K562 (cell line): Measurements from ENCODE around the gene AIFM3. TPM values are rescaled to one million over a fixed set of nuclear protein-coding genes. Genes with fewer than 3 reads are reported as not detected.

ENCODE experiments used
- CAMTA2 ChIP-seq: fragments of 250-450 bp; sonication (Bioruptor Pico); conservative IDR thresholded peaks from 2 replicates; pipeline ENCODE4 v1.5.1; 2022
- CREB5 ChIP-seq: fragments of 250-450 bp; sonication (Bioruptor Pico); IDR thresholded peaks from 2 replicates; pipeline ENCODE4 v1.5.0; 2020; ENCODE audit warnings: mild to moderate bottlenecking
- E2F4 ChIP-seq: sonication (generic); formaldehyde crosslinking; IDR thresholded peaks from 2 replicates; pipeline ENCODE4 v1.8.0; 2022; ENCODE audit warnings: mild to moderate bottlenecking, low read depth, missing genetic modification reagents
- ESRRB ChIP-seq: fragments of 250-450 bp; sonication (Bioruptor Pico); IDR thresholded peaks from 2 replicates; pipeline ENCODE4 v1.5.0; 2020; ENCODE audit warnings: mild to moderate bottlenecking, moderate library complexity, borderline replicate concordance
- ETS2 ChIP-seq: IDR thresholded peaks from 2 replicates; pipeline ENCODE4 v1.6.1; 2016; ENCODE audit warnings: borderline replicate concordance, missing genetic modification characterization, mild to moderate bottlenecking, moderate library complexity, missing compliant biosample characterization; ENCODE audit not compliant: poor library complexity, severe bottlenecking
- HDAC2 ChIP-seq: fragments of 450-650 bp; IDR thresholded peaks from 2 replicates; pipeline ENCODE4 v1.6.1; 2016; ENCODE audit warnings: mild to moderate bottlenecking
- HES1 ChIP-seq: fragments of 450-650 bp; IDR thresholded peaks from 2 replicates; pipeline ENCODE4 v1.6.1; 2016; ENCODE audit warnings: low read depth, mild to moderate bottlenecking, moderate library complexity
- KDM2B ChIP-seq: fragments of 250-450 bp; sonication (Bioruptor Pico); IDR thresholded peaks from 2 replicates; pipeline ENCODE4 v1.8.0; 2021; ENCODE audit warnings: mild to moderate bottlenecking, moderate library complexity
- NCOA1 ChIP-seq: fragments of 450-650 bp; IDR thresholded peaks from 2 replicates; pipeline ENCODE4 v1.6.1; 2016; ENCODE audit warnings: low read depth
- PHTF2 ChIP-seq: fragments of 250-450 bp; sonication (Bioruptor Pico); IDR thresholded peaks from 2 replicates; pipeline ENCODE4 v1.5.0; 2021; ENCODE audit warnings: mild to moderate bottlenecking
- POLR2G ChIP-seq: fragments of 200-400 bp; formaldehyde crosslinking; IDR thresholded peaks from 2 replicates; pipeline ENCODE4 v1.6.1; 2017; ENCODE audit warnings: low read depth, mild to moderate bottlenecking, antibody characterized with exemption, low read length, moderate library complexity
- PRDM10 ChIP-seq: fragments of 450-650 bp; IDR thresholded peaks from 2 replicates; pipeline ENCODE4 v1.6.1; 2018; ENCODE audit not compliant: partially characterized antibody
- SAFB ChIP-seq: fragments of 200-400 bp; formaldehyde crosslinking; IDR thresholded peaks from 2 replicates; pipeline ENCODE4 v1.6.1; 2017; ENCODE audit warnings: low read depth, low read length, borderline replicate concordance
- SNIP1 ChIP-seq: fragments of 450-650 bp; IDR thresholded peaks from 2 replicates; pipeline ENCODE4 v1.7.1; 2017; ENCODE audit warnings: low read depth, mild to moderate bottlenecking
- STAT5A ChIP-seq: IDR thresholded peaks from 2 replicates; pipeline ENCODE4 v1.6.1; 2012; ENCODE audit warnings: low read length, inconsistent platforms, borderline replicate concordance
- TCF7L2 ChIP-seq: fragments of 150-350 bp; IDR thresholded peaks from 2 replicates; pipeline ENCODE4 v1.6.1; 2016; ENCODE audit warnings: low read depth, mild to moderate bottlenecking, low read length, moderate library complexity
- ZNF140 ChIP-seq: fragments of 250-450 bp; sonication (Bioruptor Pico); IDR thresholded peaks from 2 replicates; pipeline ENCODE4 v1.8.0; 2021; ENCODE audit warnings: moderate library complexity, mild to moderate bottlenecking, inconsistent platforms
- ZNF146 ChIP-seq: IDR thresholded peaks from one replicate; pipeline ENCODE4 v1.6.1; 2018; ENCODE audit warnings: missing compliant biosample characterization; ENCODE audit not compliant: unreplicated experiment
- ZNF212 ChIP-seq: fragments of 450-650 bp; formaldehyde crosslinking; IDR thresholded peaks from 2 replicates; pipeline ENCODE4 v1.4.0; 2020; ENCODE audit warnings: mild to moderate bottlenecking
- ZNF766 ChIP-seq: fragments of 200-800 bp; sonication (Bioruptor generic); conservative IDR thresholded peaks from 2 replicates; pipeline ENCODE4 v1.6.1; 2016; ENCODE audit warnings: missing genetic modification characterization, missing compliant biosample characterization
- polyA plus RNA-seq, 8 experiments: library from polyadenylated mRNA; depleted of rRNA in 4 of 8; stranded (reverse) in 5 of 8; unstranded in 3 of 8; fragments of >200 nt; fragmentation: Nextera tagmentation in 2 of 8; fragmentation: Illumina TruSeq in 1 of 8; extraction: Ambion mirVana in 2 of 8; extraction: Trizol in 1 of 8; gene quantifications; 2 replicates each; pipeline versions ENCODE4 v1.2.1 to v1.2.3, GENCODE V29; 2011 to 2014; ENCODE audit warnings: inconsistent platforms in 1 of 8, missing spikeins in 1 of 8
- total RNA-seq, 7 experiments: library from RNA; depleted of rRNA in 6 of 7; stranded (reverse); fragments of >200 nt in 6 of 7; fragmentation: Illumina TruSeq in 2 of 7; extraction: Trizol in 2 of 7; gene quantifications; 2 replicates each; pipeline versions ENCODE4 v1.2.1 to v1.2.3, GENCODE V29; 2011 to 2021; ENCODE audit warnings: low replicate concordance in 1 of 7

The AIFM3 gene
- total and polyA plus RNA-seq, 9 of the 15 experiments (the other 6 are each of a cell fraction or from before 2014, with no cell fraction given) = 0.03 to 0.20 (median 0.07) TPM; not detected in 1

GRCh38 chr22:20946080-20946986, 20.7 kb upstream of the AIFM3 start (continued):
- TF ChIP-seq HES1 = no peak
- TF ChIP-seq ETS2 = no peak
- no peak for TF ChIP-seq TCF7L2
- no peak for TF ChIP-seq ESRRB (CRISPR knock-in tag)
- TF ChIP-seq PHTF2 (CRISPR knock-in tag) = no peak
- TF ChIP-seq ZNF140 (CRISPR knock-in tag) = 0 out of 2 replicates have a peak, but pooled peaks have one; percentile 67
- TF ChIP-seq SAFB = no peak
- TF ChIP-seq ZNF766 (CRISPR knock-in tag) = no peak
- no peak for TF ChIP-seq ZNF146
- TF ChIP-seq NCOA1 = no peak
- TF ChIP-seq ZNF212 (CRISPR knock-in tag) = no peak
- no peak for TF ChIP-seq HDAC2
- TF ChIP-seq POLR2G = no peak
- 0 out of 2 replicates have a peak, but pooled peaks have one; percentile 32 for TF ChIP-seq E2F4 (CRISPR knock-in tag)
- no peak for TF ChIP-seq STAT5A
- no peak for TF ChIP-seq PRDM10
- no peak for TF ChIP-seq CAMTA2 (CRISPR knock-in tag)
- TF ChIP-seq CREB5 (CRISPR knock-in tag) = no peak
- 0 out of 2 replicates have a peak, but pooled peaks have one; percentile 5 for TF ChIP-seq KDM2B
- no peak for TF ChIP-seq SNIP1
